ENCODE results near the gene EFEMP2. TPM values are rescaled to one million over a fixed set of nuclear protein-coding genes. Genes with fewer than 3 reads are reported as not detected.
A peak's percentile ranks its signal among the peaks of the same experiment; 100 is the strongest.

Gene EFEMP2
- total RNA-seq, 1 experiment from 2014 or later: 4.5 TPM

DNA sequence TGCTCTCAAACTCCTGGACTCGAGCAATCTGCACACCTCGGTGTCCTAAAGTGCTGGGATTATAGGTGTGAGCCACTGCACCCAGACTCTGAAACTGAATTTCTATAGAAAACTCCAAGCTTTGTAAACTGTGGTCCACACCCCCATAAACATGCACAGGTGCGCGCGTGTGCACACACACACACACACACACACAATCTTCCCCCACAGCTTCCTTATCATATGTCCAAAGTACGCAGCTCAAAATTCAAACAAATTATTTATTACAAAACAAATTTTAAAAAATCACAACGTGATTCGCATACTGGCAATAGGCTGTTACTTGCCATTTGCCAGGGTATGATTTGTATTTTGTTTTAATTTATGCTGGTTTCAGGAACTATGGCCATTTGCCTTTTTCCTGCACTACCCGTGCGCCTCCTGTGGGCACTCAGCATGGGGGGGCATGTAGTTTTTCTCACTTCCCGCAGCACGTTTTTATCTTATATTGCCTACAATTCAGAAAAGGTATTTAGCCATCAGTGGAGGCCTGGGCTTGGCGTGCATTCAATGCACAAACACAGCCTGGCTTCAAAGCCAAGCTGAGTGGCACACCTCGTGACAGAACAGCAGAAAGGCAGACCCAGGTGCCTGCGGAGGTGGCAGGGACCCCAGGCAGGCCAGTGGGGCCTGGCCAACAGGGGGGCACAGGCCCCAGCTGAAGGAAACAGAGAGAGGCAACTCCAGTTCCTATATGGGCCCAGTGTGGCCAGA lies 49.6 kb downstream of the EFEMP2 start:
- Histone ChIP-seq H3K79me2 (ENCODE audit: low read length) (no peaks in the 10 kb centered on the region), H3K27me3 (ENCODE audit: low read length) (no peaks in the 10 kb centered on the region), H3K9me3 (ENCODE audit: low read length) (no peaks in the 10 kb centered on the region), H3K9me2 (replicated peaks; ENCODE audit: low read length) (no peaks in the 10 kb centered on the region), H3K4me2 (ENCODE audit: low read length) (no peak overlapping the region), H3K4me3 (ENCODE audit: low read length) (no peak overlapping the region), H2AFZ (ENCODE audit: low read length) (no peak overlapping the region), H3K36me3 (ENCODE audit: low read depth, low read length) (no peaks in the 10 kb centered on the region), H3K9ac (ENCODE audit: low read length) (no peak overlapping the region), H4K20me1 (ENCODE audit: low read length) (no peaks in the 10 kb centered on the region), H3F3A (ENCODE audit: low read length, unreplicated experiment) (no peaks in the 10 kb centered on the region), H3K27ac (ENCODE audit: low read length) (no peak overlapping the region), H3K4me1 (ENCODE audit: insufficient read depth, low read length) (no peaks in the 10 kb centered on the region)
- intact Hi-C loops (cut with micrococcal nuclease): no loop called here
- ATAC-seq: no peak
- DNase-seq: no peak
- POLR2A ChIA-PET (ENCODE audit: unreplicated experiment): interaction anchor here (0.7 kb wide), 1 partner anchor 113 kb away, joined by 3 read pairs; no protein-coding TSS in a partner anchor
- BruUV-seq (replicated peaks): no TSS peak
- CTCF ChIA-PET: no interaction called here
- no peak for TF ChIP-seq EZH2phosphoT487 (IDR thresholded peaks at IDR 0.05; ENCODE audit: borderline replicate concordance, low read length)
- TF ChIP-seq CTCF (conservative IDR thresholded peaks at IDR 0.05; ENCODE audit: low read depth, low read length): no peak
- no peak for TF ChIP-seq EZH2 (IDR thresholded peaks at IDR 0.05; ENCODE audit: low read length, unreplicated experiment)

DNA sequence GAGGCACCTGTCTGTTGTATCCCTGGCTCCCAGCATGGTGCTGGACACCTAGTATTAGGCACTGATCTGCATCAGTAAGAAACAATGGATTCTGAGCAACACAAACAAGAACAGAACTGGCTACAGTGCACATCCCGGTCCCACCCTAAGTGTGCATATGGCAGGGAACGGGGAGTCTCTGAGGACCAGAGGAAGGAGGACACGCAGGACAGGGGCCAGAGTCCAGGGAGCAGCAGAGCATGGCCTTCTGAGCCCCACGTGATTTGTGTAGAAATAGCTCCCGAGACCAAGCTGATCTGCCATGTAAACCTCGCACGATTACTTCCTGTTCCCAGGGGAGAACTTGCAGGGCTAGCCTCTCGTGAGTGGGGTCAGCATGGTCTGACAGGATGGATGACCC lies 51.5 kb downstream of the EFEMP2 start:
- TF ChIP-seq EZH2phosphoT487 (IDR thresholded peaks at IDR 0.05; ENCODE audit: borderline replicate concordance, low read length): no peak
- DNase-seq (no peak), ATAC-seq (no peak)
- Histone ChIP-seq H3F3A (ENCODE audit: low read length, unreplicated experiment) (no peaks in the 10 kb centered on the region), H3K4me2 (ENCODE audit: low read length) (no peak overlapping the region), H3K27ac (ENCODE audit: low read length) (no peak overlapping the region), H3K79me2 (ENCODE audit: low read length) (no peaks in the 10 kb centered on the region), H4K20me1 (ENCODE audit: low read length) (no peaks in the 10 kb centered on the region), H3K27me3 (ENCODE audit: low read length) (no peaks in the 10 kb centered on the region), H3K36me3 (ENCODE audit: low read depth, low read length) (no peaks in the 10 kb centered on the region), H3K9me2 (replicated peaks; ENCODE audit: low read length) (no peaks in the 10 kb centered on the region), H3K9me3 (ENCODE audit: low read length) (no peaks in the 10 kb centered on the region), H3K9ac (ENCODE audit: low read length) (no peak overlapping the region), H2AFZ (ENCODE audit: low read length) (no peak overlapping the region), H3K4me3 (ENCODE audit: low read length) (no peak overlapping the region), H3K4me1 (ENCODE audit: insufficient read depth, low read length) (peaks cover 4% of the 10 kb centered on the region; the same call in 1 of the 2 replicates)
- POLR2A ChIA-PET (ENCODE audit: unreplicated experiment): no interaction called here
- CTCF ChIA-PET: no interaction called here
- intact Hi-C loops (cut with micrococcal nuclease): no loop called here
- BruUV-seq (replicated peaks): no TSS peak

- ChIA-PET POLR2A (ENCODE audit: unreplicated experiment) (interaction anchor here (0.7 kb wide), 1 partner anchor 271 kb away, joined by 3 read pairs; no protein-coding TSS in a partner anchor), CTCF (interaction anchor here (0.6 to 3.6 kb wide), 11 partner anchors 9 to 549 kb away, joined by 3 to 44 read pairs (median 6); partner anchors contain the start of genes AP5B1 and KAT5)
- peak; percentile 98 for TF ChIP-seq CTCF (conservative IDR thresholded peaks at IDR 0.05; ENCODE audit: low read depth, low read length)
- TF ChIP-seq EZH2phosphoT487 (IDR thresholded peaks at IDR 0.05; ENCODE audit: borderline replicate concordance, low read length): no peak
- H3K9me3 ChIP-seq (ENCODE audit: low read length): no peaks in the 10 kb centered on the region
- peak overlapping the region; percentile 61 for H3K9ac ChIP-seq (ENCODE audit: low read length)
- H3K4me1 ChIP-seq (ENCODE audit: insufficient read depth, low read length): peaks cover 4% of the 10 kb centered on the region; the same call in 1 of the 2 replicates
- H3K27me3 ChIP-seq (ENCODE audit: low read length): no peaks in the 10 kb centered on the region
- DNase-seq (peak; percentile 94), ATAC-seq (peak; percentile 85)
- H3K36me3 ChIP-seq (ENCODE audit: low read depth, low read length): no peaks in the 10 kb centered on the region
- intact Hi-C loops (cut with micrococcal nuclease): loop anchor here (1.0 kb wide), 4 partner anchors 38 to 112 kb away; partner anchors contain the start of gene AP5B1
- no peaks in the 10 kb centered on the region for H3K79me2 ChIP-seq (ENCODE audit: low read length)
- no peaks in the 10 kb centered on the region for H3K9me2 ChIP-seq (replicated peaks; ENCODE audit: low read length)
- H2AFZ ChIP-seq (ENCODE audit: low read length): peak overlapping the region; percentile 84
- BruUV-seq (replicated peaks): no TSS peak
- no peaks in the 10 kb centered on the region for H3F3A ChIP-seq (ENCODE audit: low read length, unreplicated experiment)
- peak overlapping the region; percentile 82 for H3K4me2 ChIP-seq (ENCODE audit: low read length)
- peak overlapping the region; percentile 77 for H3K4me3 ChIP-seq (ENCODE audit: low read length)
- H4K20me1 ChIP-seq (ENCODE audit: low read length): no peaks in the 10 kb centered on the region
- H3K27ac ChIP-seq (ENCODE audit: low read length): peak overlapping the region; percentile 52
Observed at GRCh38 chr11:65817835-65818680, 54.5 kb downstream of the EFEMP2 start.

Measured in PC-3 (cell line).